Thyroid gland (tissue), 4 donors: Measurements from ENCODE around the gene USP27X.
A peak's percentile ranks its signal among the peaks of the same experiment; 100 is the strongest.

ENCODE experiments used
- POLR2A ChIP-seq, 2 donors: fragments of 450-650 bp; IDR thresholded peaks; one replicate each; pipeline ENCODE4 v1.6.1; 2017; ENCODE audit warnings: antibody characterized with exemption in 2 of 2, mild to moderate bottlenecking in 2 of 2, moderate library complexity in 1 of 2
- TF ChIP-seq, protein P1 (sequence below), 6 experiments: fragments of 200-600 bp in 3 of 6; fragments of 450-650 bp in 3 of 6; sonication (generic) in 3 of 6; IDR thresholded peaks; one replicate each; pipeline ENCODE4 v1.5.1; 2016 to 2019; ENCODE audit warnings: antibody characterized with exemption in 6 of 6, mild to moderate bottlenecking in 2 of 6, inconsistent platforms in 1 of 6, moderate library complexity in 1 of 6

DNA sequence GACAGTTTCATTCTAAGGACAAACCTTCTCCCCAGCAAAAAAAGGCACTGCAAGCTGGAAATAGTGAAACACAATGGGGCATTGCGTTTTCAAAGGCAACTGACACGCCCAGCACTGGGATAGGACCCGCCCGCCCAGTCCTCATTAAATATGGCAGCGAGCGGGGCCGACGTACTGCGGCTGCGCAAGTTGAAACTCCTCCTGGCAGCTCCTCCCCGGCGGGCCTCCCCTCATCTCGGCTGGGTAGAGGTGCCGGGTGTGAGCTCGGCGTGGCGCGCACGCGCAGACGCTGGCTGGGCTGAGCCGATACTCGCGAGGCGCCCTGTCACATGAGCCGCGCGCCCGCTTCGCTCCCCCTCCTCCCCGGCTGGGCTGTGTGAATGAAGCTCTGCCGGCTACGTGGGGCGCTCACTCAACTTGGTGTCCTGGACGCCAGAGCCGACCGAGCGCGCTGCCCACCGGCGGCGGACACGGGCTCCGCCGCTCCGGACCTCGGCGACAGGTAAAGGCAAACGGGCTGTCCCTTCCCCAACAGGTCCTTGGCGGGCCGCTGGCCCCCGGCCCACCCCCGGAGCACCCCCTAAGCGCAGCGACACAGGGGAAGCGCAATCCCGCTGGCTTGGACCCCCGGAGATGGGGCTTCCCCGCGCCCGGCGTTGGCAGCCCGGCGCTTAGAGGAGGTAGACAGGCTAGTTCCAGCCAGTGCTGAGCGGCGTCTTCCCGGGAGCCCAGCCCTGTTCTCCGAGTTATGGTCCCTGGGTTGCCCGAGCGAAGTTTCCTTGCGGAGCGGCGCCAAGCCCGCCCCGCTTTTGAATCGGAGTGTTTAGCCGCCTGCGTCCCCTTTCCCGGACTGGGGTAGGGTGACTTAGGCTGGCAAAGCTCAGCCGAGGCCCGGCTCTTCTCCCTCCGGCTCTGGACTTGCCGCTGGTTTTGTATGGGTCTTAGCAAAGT lies 43.3 kb downstream of the USP27X start, which contains the start of gene CLCN5:
- TF ChIP-seq, protein P1, sequence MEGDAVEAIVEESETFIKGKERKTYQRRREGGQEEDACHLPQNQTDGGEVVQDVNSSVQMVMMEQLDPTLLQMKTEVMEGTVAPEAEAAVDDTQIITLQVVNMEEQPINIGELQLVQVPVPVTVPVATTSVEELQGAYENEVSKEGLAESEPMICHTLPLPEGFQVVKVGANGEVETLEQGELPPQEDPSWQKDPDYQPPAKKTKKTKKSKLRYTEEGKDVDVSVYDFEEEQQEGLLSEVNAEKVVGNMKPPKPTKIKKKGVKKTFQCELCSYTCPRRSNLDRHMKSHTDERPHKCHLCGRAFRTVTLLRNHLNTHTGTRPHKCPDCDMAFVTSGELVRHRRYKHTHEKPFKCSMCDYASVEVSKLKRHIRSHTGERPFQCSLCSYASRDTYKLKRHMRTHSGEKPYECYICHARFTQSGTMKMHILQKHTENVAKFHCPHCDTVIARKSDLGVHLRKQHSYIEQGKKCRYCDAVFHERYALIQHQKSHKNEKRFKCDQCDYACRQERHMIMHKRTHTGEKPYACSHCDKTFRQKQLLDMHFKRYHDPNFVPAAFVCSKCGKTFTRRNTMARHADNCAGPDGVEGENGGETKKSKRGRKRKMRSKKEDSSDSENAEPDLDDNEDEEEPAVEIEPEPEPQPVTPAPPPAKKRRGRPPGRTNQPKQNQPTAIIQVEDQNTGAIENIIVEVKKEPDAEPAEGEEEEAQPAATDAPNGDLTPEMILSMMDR (IDR thresholded peaks at IDR 0.05) = no peak
- peak in 1 of 2 donors; percentile 81 for TF ChIP-seq POLR2A (IDR thresholded peaks at IDR 0.05)
